Duodenal mucosa (tissue), 2 donors: ENCODE measurements around the gene ADCY7.
"Not testable (repeated sequence)": the region's sequence is repeated elsewhere in the genome, so short reads cannot be mapped to it uniquely, and the experiment has no call there.

Experiments used
- H3K27ac ChIP-seq: one replicate; pipeline ENCODE4 v1.7.0; 2013; ENCODE audit warnings: low read depth, low read length
- H3K27me3 ChIP-seq, 2 donors: one replicate each; pipeline ENCODE4 v1.7.0; 2013; ENCODE audit warnings: low read length in 2 of 2, control low read depth in 1 of 2; ENCODE audit not compliant: insufficient read depth in 2 of 2, control insufficient read depth in 1 of 2
- H3K36me3 ChIP-seq, 2 donors: one replicate each; pipeline ENCODE4 v1.7.0; 2013; ENCODE audit warnings: low read length in 2 of 2, control low read depth in 1 of 2; ENCODE audit not compliant: insufficient read depth in 2 of 2, control insufficient read depth in 1 of 2
- H3K4me1 ChIP-seq, 2 donors: one replicate each; pipeline ENCODE4 v1.7.0; 2013; ENCODE audit warnings: low read length in 2 of 2, control low read depth in 1 of 2; ENCODE audit not compliant: insufficient read depth in 2 of 2, control insufficient read depth in 1 of 2
- H3K4me3 ChIP-seq, 2 donors: one replicate each; pipeline ENCODE4 v1.7.0; 2013; ENCODE audit warnings: low read length in 2 of 2, low read depth in 1 of 2
- H3K9ac ChIP-seq, 2 donors: one replicate each; pipeline ENCODE4 v1.7.0; 2013; ENCODE audit warnings: low read length in 2 of 2, low read depth in 1 of 2
- H3K9me3 ChIP-seq, 2 donors: one replicate each; pipeline ENCODE4 v1.7.0; 2013; ENCODE audit warnings: low read length in 2 of 2, control low read depth in 1 of 2; ENCODE audit not compliant: control insufficient read depth in 1 of 2

ADCY7 gene

GRCh38 chr16:50336884-50337283, 70.5 kb downstream of the ADCY7 start:
- Histone ChIP-seq H3K4me3 (no peak overlapping the region), H3K36me3 (peaks cover 13 to 53% of the 10 kb centered on the region in 2 donors), H3K27ac (no peak overlapping the region), H3K9me3 (no peaks in the 10 kb centered on the region), H3K27me3 (no peaks in the 10 kb centered on the region), H3K4me1 (no peaks in the 10 kb centered on the region), H3K9ac (no peak overlapping the region)

- Histone ChIP-seq H3K4me3 (no peak overlapping the region), H3K27ac (no peak overlapping the region), H3K4me1 (no peaks in the 10 kb centered on the region), H3K36me3 (peaks cover 13 to 47% of the 10 kb centered on the region in 2 donors), H3K27me3 (no peaks in the 10 kb centered on the region), H3K9ac (no peak overlapping the region), H3K9me3 (no peaks in the 10 kb centered on the region)
Measured at GRCh38 chr16:50338371-50339231, 72.2 kb downstream of the ADCY7 start.

- Histone ChIP-seq H3K36me3 (peaks cover 13 to 40% of the 10 kb centered on the region in 2 donors), H3K27ac (no peak overlapping the region), H3K9me3 (no peaks in the 10 kb centered on the region)
Measured at GRCh38 chr16:50340578-50340977, 74.2 kb downstream of the ADCY7 start.

DNA sequence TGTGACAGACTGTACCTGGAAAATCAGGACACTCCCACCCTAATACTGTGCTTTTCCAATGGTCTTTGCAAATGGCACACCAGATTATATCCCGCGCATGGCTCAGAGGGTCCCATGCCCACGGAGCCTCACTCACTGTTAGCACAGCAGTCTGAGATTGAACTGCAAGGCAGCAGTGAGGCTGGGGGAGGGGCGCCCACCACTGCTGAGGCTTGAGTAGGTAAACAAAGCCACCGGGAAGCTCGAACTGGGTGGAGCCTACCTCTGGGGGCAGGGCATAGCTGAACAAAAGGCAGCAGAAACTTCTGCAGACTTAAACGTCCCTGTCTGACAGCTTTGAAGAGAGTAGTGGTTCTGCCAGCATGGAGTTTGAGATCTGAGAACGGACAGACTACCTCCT, 77.2 kb downstream of the ADCY7 start:
- not testable (repeated sequence) for H3K9ac ChIP-seq, H3K4me1 ChIP-seq, H3K27me3 ChIP-seq, H3K9me3 ChIP-seq, H3K27ac ChIP-seq, H3K4me3 ChIP-seq
- H3K36me3 ChIP-seq, result peaks cover 13 to 30% of the 10 kb centered on the region in 2 donors

More at GRCh38 chr16:50340578-50340977, 74.2 kb downstream of the ADCY7 start:
- no peak overlapping the region for H3K4me3 ChIP-seq
- H3K4me1 ChIP-seq, result no peaks in the 10 kb centered on the region
- no peak overlapping the region for H3K9ac ChIP-seq
- H3K27me3 ChIP-seq, result no peaks in the 10 kb centered on the region

- H3K27me3 ChIP-seq, H3K4me1 ChIP-seq, H3K9ac ChIP-seq, H3K4me3 ChIP-seq, H3K9me3 ChIP-seq, H3K27ac ChIP-seq: not testable (repeated sequence)
- peaks cover 4 to 27% of the 10 kb centered on the region in 2 donors for H3K36me3 ChIP-seq
Measured at GRCh38 chr16:50345210-50345609, 78.9 kb downstream of the ADCY7 start.

DNA sequence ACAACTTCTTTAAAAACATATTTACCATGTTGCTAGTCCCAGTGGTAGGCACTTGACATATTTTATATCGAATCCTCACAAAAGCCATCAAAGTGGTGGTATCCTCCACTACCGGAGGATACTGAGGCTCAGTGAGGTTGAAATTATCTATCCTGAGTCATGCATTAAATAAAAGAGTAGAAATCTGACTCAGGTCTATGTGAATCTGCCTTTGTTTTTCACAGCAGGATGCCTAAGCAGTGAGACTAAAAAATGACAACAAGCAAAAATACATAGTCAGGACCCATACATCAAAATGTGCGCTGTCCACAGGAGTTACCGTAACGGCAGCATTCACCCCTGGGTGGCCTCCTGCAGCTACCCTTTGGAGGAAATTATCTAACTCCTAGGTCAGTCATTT, 84.8 kb downstream of the ADCY7 start:
- Histone ChIP-seq H3K9ac (no peak overlapping the region), H3K4me3 (no peak overlapping the region), H3K9me3 (no peaks in the 10 kb centered on the region), H3K27ac (no peak overlapping the region), H3K27me3 (no peaks in the 10 kb centered on the region), H3K4me1 (no peaks in the 10 kb centered on the region), H3K36me3 (peaks cover 7 to 38% of the 10 kb centered on the region in 2 donors)

DNA sequence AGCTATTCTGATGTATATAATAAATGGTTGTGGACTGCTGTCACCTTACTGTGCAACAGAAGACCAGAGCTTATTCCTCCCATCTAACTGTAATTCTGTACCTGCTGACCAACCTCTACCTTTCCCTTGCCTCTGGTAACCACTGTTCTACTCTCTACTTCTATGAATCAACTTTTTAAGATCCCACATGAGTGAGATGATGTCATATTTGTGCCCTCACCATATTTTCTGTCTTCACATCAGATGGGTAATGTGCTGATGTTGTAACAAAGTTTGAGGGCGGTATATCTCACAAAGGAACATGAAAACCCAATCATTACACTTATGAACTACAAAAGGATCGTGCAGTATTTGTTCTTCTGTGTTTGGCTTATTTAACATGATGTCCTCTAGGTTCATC, 85.6 kb downstream of the ADCY7 start:
- peaks cover 7 to 38% of the 10 kb centered on the region in 2 donors for H3K36me3 ChIP-seq
- H3K4me1 ChIP-seq, result no peaks in the 10 kb centered on the region
- H3K9ac ChIP-seq, result no peak overlapping the region
- H3K27ac ChIP-seq, result no peak overlapping the region
- no peaks in the 10 kb centered on the region for H3K9me3 ChIP-seq
- no peak overlapping the region for H3K4me3 ChIP-seq
- H3K27me3 ChIP-seq, result no peaks in the 10 kb centered on the region

GRCh38 chr16:50354082-50354481, 87.7 kb downstream of the ADCY7 start:
- Histone ChIP-seq H3K9ac (no peak overlapping the region), H3K27me3 (no peaks in the 10 kb centered on the region), H3K9me3 (no peaks in the 10 kb centered on the region), H3K36me3 (peaks cover 7 to 38% of the 10 kb centered on the region in 2 donors), H3K4me3 (no peak overlapping the region), H3K4me1 (no peaks in the 10 kb centered on the region), H3K27ac (no peak overlapping the region)

- Histone ChIP-seq H3K36me3 (peaks cover 10 to 33% of the 10 kb centered on the region in 2 donors), H3K9me3 (no peaks in the 10 kb centered on the region), H3K27ac (no peak overlapping the region), H3K4me3 (no peak overlapping the region), H3K4me1 (no peaks in the 10 kb centered on the region), H3K9ac (no peak overlapping the region), H3K27me3 (no peaks in the 10 kb centered on the region)
Measured at GRCh38 chr16:50354629-50355456, 88.5 kb downstream of the ADCY7 start.

DNA sequence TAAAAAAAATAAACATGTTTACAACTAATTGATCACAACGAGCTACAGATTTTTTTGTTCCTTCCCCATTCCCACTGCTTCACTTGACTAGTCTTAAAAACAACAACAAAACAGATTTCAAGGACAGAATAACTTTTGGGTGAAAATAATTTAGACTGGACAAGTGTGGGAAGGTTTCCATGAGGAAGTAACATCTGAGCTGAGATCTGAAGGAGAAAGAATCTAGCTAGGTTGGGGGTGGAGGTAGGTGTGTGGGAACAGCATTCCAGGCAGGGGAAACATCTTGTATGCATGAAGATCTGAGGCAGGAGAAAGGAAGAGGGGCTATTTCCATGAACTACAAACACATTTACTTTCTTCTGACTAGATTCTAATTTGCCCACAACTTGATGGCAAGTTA, 93.3 kb downstream of the ADCY7 start:
- Histone ChIP-seq H3K36me3 (peaks cover 15 to 44% of the 10 kb centered on the region in 2 donors), H3K4me1 (no peaks in the 10 kb centered on the region)

More for the DNA sequence above, 93.3 kb downstream of the ADCY7 start:
- H3K4me3 ChIP-seq, result no peak overlapping the region
- H3K9ac ChIP-seq, result no peak overlapping the region
- no peaks in the 10 kb centered on the region for H3K9me3 ChIP-seq
- H3K27me3 ChIP-seq, result no peaks in the 10 kb centered on the region
- no peak overlapping the region for H3K27ac ChIP-seq
